ENCODE measurements around the gene NRXN3.

NRXN3 gene

GRCh38 chr14:79515158-79515557 is 1345.0 kb downstream of the NRXN3 start:
- POLR2A ChIA-PET = no interaction called here
- CTCF ChIA-PET = no interaction called here

GRCh38 chr14:79516009-79516408 is 1345.8 kb downstream of the NRXN3 start:
- POLR2A ChIA-PET = no interaction called here
- CTCF ChIA-PET = no interaction called here

More at GRCh38 chr14:79515158-79515557, 1345.0 kb downstream of the NRXN3 start:
- DNase-seq (ENCODE audit: extremely low spot score) = no peak
- no peak for TF ChIP-seq CTCF (IDR thresholded peaks at IDR 0.05; ENCODE audit: control extremely low read depth, extremely low read depth, low read depth, missing control alignments)

GRCh38 chr14:79525416-79525815 is 1355.2 kb downstream of the NRXN3 start:
- no peak for TF ChIP-seq CTCF (IDR thresholded peaks at IDR 0.05; ENCODE audit: control extremely low read depth, extremely low read depth, low read depth, missing control alignments)
- CTCF ChIA-PET = interaction anchor here (1.1 kb wide), 1 partner anchor 27 kb away, joined by 3 read pairs; no protein-coding TSS in a partner anchor

More at GRCh38 chr14:79516009-79516408, 1345.8 kb downstream of the NRXN3 start:
- no peak for TF ChIP-seq CTCF (IDR thresholded peaks at IDR 0.05; ENCODE audit: control extremely low read depth, extremely low read depth, low read depth, missing control alignments)
- no peak for DNase-seq (ENCODE audit: extremely low spot score)

GRCh38 chr14:79528828-79529416 is 1358.7 kb downstream of the NRXN3 start:
- no peak for TF ChIP-seq CTCF (IDR thresholded peaks at IDR 0.05; ENCODE audit: control extremely low read depth, extremely low read depth, low read depth, missing control alignments)
- DNase-seq (ENCODE audit: extremely low spot score) = no peak
- ChIA-PET POLR2A (no interaction called here), CTCF (no interaction called here)

More at GRCh38 chr14:79525416-79525815, 1355.2 kb downstream of the NRXN3 start:
- POLR2A ChIA-PET = no interaction called here
- DNase-seq (ENCODE audit: extremely low spot score) = no peak

- no peak for TF ChIP-seq CTCF (IDR thresholded peaks at IDR 0.05; ENCODE audit: control extremely low read depth, extremely low read depth, low read depth, missing control alignments)
- POLR2A ChIA-PET = no interaction called here
- no peak for DNase-seq (ENCODE audit: extremely low spot score)
- CTCF ChIA-PET = no interaction called here
Observed at GRCh38 chr14:79530555-79530954, 1360.4 kb downstream of the NRXN3 start.

GRCh38 chr14:79534703-79535353 is 1364.7 kb downstream of the NRXN3 start:
- DNase-seq (ENCODE audit: extremely low spot score) = no peak
- TF ChIP-seq CTCF (IDR thresholded peaks at IDR 0.05; ENCODE audit: control extremely low read depth, extremely low read depth, low read depth, missing control alignments) = no peak
- POLR2A ChIA-PET = no interaction called here
- CTCF ChIA-PET = interaction anchor here (1.7 kb wide), 1 partner anchor 11 kb away, joined by 3 read pairs; no protein-coding TSS in a partner anchor
